Left lung (tissue), 10 donors: Measurements from ENCODE around the gene IRF2. TPM values are rescaled to one million over a fixed set of nuclear protein-coding genes. Genes with fewer than 3 reads are reported as not detected.

ENCODE experiments used
- ATAC-seq: fragments of 200-7000 bp; cut with Tn5 transposase; one replicate; pipeline ENCODE4 v1.9.1; 2020; ENCODE audit warnings: moderate library complexity
- DNase-seq, 4 donors: peaks; one replicate each; pipeline ENCODE4 v3.0.0-alpha.2; 2013 to 2020
- H3K27ac ChIP-seq, 2 donors: fragments of 200-600 bp; sonication (generic) in 1 of 2; one replicate each; pipeline versions ENCODE4 v1.5.0 to v1.8.0; 2020 to 2021
- H3K27me3 ChIP-seq, 2 donors: fragments of 200-600 bp; sonication (generic) in 1 of 2; one replicate each; pipeline versions ENCODE4 v1.5.0 to v1.8.0; 2020 to 2021
- H3K36me3 ChIP-seq, 2 donors: fragments of 200-600 bp; sonication (generic) in 1 of 2; one replicate each; pipeline versions ENCODE4 v1.5.0 to v1.8.0; 2020 to 2021
- H3K4me1 ChIP-seq, 2 donors: fragments of 200-600 bp; one replicate each; pipeline ENCODE4 v1.8.0; 2021
- H3K4me3 ChIP-seq, 2 donors: fragments of 200-600 bp; sonication (generic) in 1 of 2; one replicate each; pipeline versions ENCODE4 v1.5.0 to v1.8.0; 2020 to 2021; ENCODE audit warnings: mild to moderate bottlenecking in 1 of 2
- H3K9me3 ChIP-seq, 2 donors: fragments of 200-600 bp; sonication (generic) in 1 of 2; one replicate each; pipeline versions ENCODE4 v1.5.0 to v1.8.0; 2020 to 2021
- CTCF ChIP-seq, 2 donors: fragments of 200-600 bp; sonication (generic) in 1 of 2; IDR thresholded peaks; one replicate each; pipeline versions ENCODE4 v1.5.0 to v1.8.0; 2021; ENCODE audit warnings: antibody characterized with exemption in 2 of 2
- intact Hi-C, 2 donors: fragments of 100-400 bp; cut with DNase I; formaldehyde crosslinking; loops; one replicate each; pipeline versions ENCODE4 v1.11.2 to v1.14.2; 2022
- polyA plus RNA-seq, 6 donors: library from polyadenylated mRNA; unstranded; fragments of 120-200 nt; gene quantifications; one replicate each; pipeline ENCODE4 v1.2.1, GENCODE V29; 2013; ENCODE audit not compliant: insufficient read length in 6 of 6
- total RNA-seq, 2 donors: library from RNA; stranded (reverse); fragmentation: NEBNext Ultra II Directional; extraction: Animal tissue kit (Norgen Biotek cat#: 25700); gene quantifications; one replicate each; pipeline ENCODE4 v1.2.1, GENCODE V29; 2021
- donor health status: DM: no; HTN: yes; CAD: no.
- donor health status: DM: no; HTN: no; CAD: no.

Gene IRF2
- total and polyA plus RNA-seq, 8 donors: 32.8 to 50.2 (median 47.0) TPM

- H3K27ac ChIP-seq: peak overlapping the region in 1 of 2 donors; percentile 60
- H3K9me3 ChIP-seq: no peaks in the 10 kb centered on the region
- no peak for ATAC-seq
- H3K27me3 ChIP-seq: no peaks in the 10 kb centered on the region
- no peak for TF ChIP-seq CTCF (IDR thresholded peaks at IDR 0.05)
- DNase-seq: no peak
- no peak overlapping the region for H3K4me3 ChIP-seq
- no peaks in the 10 kb centered on the region for H3K36me3 ChIP-seq
- H3K4me1 ChIP-seq: peaks cover 40 to 93% of the 10 kb centered on the region in 2 donors
- intact Hi-C loops: no loop called here
Measured at GRCh38 chr4:184442314-184442635, 32.1 kb downstream of the IRF2 start.

- Histone ChIP-seq H3K27me3 (no peaks in the 10 kb centered on the region), H3K9me3 (no peaks in the 10 kb centered on the region), H3K36me3 (no peaks in the 10 kb centered on the region), H3K4me1 (peaks cover 40 to 93% of the 10 kb centered on the region in 2 donors), H3K27ac (peak overlapping the region in 1 of 2 donors; percentile 60), H3K4me3 (no peak overlapping the region)
- intact Hi-C loops: no loop called here
- ATAC-seq (no peak), DNase-seq (peak in 1 of 4 donors; percentile 55)
- TF ChIP-seq CTCF (IDR thresholded peaks at IDR 0.05): no peak
Measured at GRCh38 chr4:184441461-184442313, 32.7 kb downstream of the IRF2 start.

- ATAC-seq: no peak
- peaks cover 40 to 89% of the 10 kb centered on the region in 2 donors for H3K4me1 ChIP-seq
- H3K4me3 ChIP-seq: no peak overlapping the region
- H3K27me3 ChIP-seq: no peaks in the 10 kb centered on the region
- no peak for TF ChIP-seq CTCF (IDR thresholded peaks at IDR 0.05)
- DNase-seq: no peak
- H3K9me3 ChIP-seq: no peaks in the 10 kb centered on the region
- intact Hi-C loops: no loop called here
- no peaks in the 10 kb centered on the region for H3K36me3 ChIP-seq
- H3K27ac ChIP-seq: peak overlapping the region; percentile 10 to 60
Measured at GRCh38 chr4:184440595-184441358, 33.6 kb downstream of the IRF2 start.

GRCh38 chr4:184439856-184440594 is 34.3 kb downstream of the IRF2 start:
- DNase-seq (peak in 2 of 4 donors; percentile 54 to 68), ATAC-seq (peak; percentile 70)
- Histone ChIP-seq H3K27ac (peak overlapping the region; percentile 10 to 13), H3K4me1 (peaks cover 40 to 81% of the 10 kb centered on the region in 2 donors), H3K27me3 (no peaks in the 10 kb centered on the region), H3K36me3 (no peaks in the 10 kb centered on the region), H3K4me3 (no peak overlapping the region), H3K9me3 (no peaks in the 10 kb centered on the region)
- TF ChIP-seq CTCF (IDR thresholded peaks at IDR 0.05): no peak
- intact Hi-C loops: no loop called here
